Measurements from ENCODE around the gene VEZF1. TPM values are rescaled to one million over a fixed set of nuclear protein-coding genes. Genes with fewer than 3 reads are reported as not detected.

The VEZF1 gene
- total RNA-seq, 1 experiment from 2014 or later = 77.7 TPM

DNA sequence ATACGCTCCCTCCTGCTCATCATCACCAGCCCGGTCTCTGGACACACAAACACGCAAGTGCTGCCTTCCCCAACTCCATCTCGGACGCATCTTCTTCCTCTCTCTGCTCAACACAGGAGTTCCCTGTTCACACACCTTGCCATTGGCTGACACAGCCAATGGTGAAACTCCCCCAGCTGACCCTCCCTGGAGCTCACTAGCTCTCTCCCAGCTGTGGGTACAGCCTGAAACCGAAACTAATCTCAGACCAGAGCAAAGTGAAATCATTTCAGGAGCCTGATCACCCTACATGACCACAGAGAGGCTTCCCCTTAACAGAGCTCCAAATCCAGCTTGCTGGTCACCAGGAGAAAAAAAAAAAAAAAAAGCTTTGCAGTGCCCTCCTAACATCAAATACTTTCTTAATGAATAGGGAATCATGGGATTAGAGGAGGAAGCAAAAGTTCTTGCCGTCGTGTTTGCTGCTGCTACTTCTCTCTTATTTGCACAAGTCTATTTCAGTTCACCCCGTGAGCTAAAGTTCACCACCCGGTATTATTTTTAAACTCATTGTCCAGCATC, 41.2 kb downstream of the VEZF1 start:
- BruUV-seq (replicated peaks) = no TSS peak
- no peak for DNase-seq (ENCODE audit: low spot score)
- H3K27ac ChIP-seq (ENCODE audit: low read depth, low read length, poor library complexity, severe bottlenecking) = peak overlapping the region; percentile 55
- H3K9me3 ChIP-seq (ENCODE audit: low read depth, low read length, poor library complexity, severe bottlenecking) = no peaks in the 10 kb centered on the region
- no peaks in the 10 kb centered on the region for H3K27me3 ChIP-seq (replicated peaks; ENCODE audit: insufficient read depth, low read depth, low read length, poor library complexity)
- intact Hi-C loops (cut with micrococcal nuclease; ENCODE audit: unreplicated experiment) = no loop called here
- TF ChIP-seq, protein P1, sequence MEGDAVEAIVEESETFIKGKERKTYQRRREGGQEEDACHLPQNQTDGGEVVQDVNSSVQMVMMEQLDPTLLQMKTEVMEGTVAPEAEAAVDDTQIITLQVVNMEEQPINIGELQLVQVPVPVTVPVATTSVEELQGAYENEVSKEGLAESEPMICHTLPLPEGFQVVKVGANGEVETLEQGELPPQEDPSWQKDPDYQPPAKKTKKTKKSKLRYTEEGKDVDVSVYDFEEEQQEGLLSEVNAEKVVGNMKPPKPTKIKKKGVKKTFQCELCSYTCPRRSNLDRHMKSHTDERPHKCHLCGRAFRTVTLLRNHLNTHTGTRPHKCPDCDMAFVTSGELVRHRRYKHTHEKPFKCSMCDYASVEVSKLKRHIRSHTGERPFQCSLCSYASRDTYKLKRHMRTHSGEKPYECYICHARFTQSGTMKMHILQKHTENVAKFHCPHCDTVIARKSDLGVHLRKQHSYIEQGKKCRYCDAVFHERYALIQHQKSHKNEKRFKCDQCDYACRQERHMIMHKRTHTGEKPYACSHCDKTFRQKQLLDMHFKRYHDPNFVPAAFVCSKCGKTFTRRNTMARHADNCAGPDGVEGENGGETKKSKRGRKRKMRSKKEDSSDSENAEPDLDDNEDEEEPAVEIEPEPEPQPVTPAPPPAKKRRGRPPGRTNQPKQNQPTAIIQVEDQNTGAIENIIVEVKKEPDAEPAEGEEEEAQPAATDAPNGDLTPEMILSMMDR (conservative IDR thresholded peaks at IDR 0.05; ENCODE audit: low read depth, low read length) = no peak
- no peak for TF ChIP-seq EZH2 (IDR thresholded peaks at IDR 0.05; ENCODE audit: borderline replicate concordance, low read depth, low read length, poor library complexity, severe bottlenecking)
- peak overlapping the region; percentile 5 for H3K4me3 ChIP-seq (ENCODE audit: low read depth, low read length, poor library complexity, severe bottlenecking)
- no peaks in the 10 kb centered on the region for H3K36me3 ChIP-seq (ENCODE audit: insufficient read depth, low read length, poor library complexity, severe bottlenecking)
- H3K4me1 ChIP-seq (ENCODE audit: insufficient read depth, low read length, poor library complexity, severe bottlenecking) = peaks cover 86% of the 10 kb centered on the region
- CTCF ChIA-PET = interaction anchor here (0.6 to 1.0 kb wide), 2 partner anchors 25 to 72 kb away, joined by 4 to 10 read pairs; no protein-coding TSS in a partner anchor
- POLR2A ChIA-PET (ENCODE audit: low non-redundant PET) = interaction anchor here (0.6 kb wide), 1 partner anchor 24 kb away, joined by 3 read pairs; no protein-coding TSS in a partner anchor

DNA sequence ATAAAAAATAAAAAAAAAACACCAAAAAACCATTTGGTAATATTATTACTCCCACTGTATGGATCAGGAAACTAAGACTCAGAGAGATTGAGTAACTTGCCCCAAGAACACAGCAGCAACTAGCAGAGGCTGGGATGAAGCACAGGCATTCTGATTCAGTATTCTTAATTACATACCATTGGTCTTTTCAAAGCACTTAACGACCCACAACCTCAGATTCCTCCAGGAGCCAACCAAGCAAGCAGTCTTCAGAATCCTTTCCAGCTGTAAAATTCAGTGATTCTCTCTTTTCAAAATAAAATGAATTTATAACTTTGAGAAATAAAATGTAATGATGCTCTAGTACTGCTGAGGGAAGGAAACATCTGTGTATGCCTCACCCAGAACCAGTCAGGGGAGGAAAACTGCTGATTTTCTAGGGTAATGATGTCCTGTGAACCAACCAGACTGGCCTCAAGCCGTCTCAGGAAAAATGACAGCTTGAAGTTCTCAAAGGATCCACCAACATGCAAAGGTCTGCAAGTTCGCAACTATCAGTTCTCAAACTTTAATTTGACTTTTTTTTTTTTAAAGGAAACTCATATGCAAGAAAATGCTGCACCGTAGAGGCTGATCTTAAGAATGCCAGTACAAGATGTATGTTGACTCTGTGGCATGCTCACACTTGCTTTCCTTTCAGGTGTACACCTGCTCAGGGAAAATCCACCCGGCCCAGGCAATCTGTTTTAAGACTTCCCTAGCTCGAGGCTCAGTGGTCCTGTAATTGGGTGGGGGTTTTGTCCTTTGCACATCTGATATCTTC, 41.9 kb downstream of the VEZF1 start:
- no peak for TF ChIP-seq EZH2 (IDR thresholded peaks at IDR 0.05; ENCODE audit: borderline replicate concordance, low read depth, low read length, poor library complexity, severe bottlenecking)
- TF ChIP-seq, protein P1 (conservative IDR thresholded peaks at IDR 0.05; ENCODE audit: low read depth, low read length) = no peak
- no peaks in the 10 kb centered on the region for H3K36me3 ChIP-seq (ENCODE audit: insufficient read depth, low read length, poor library complexity, severe bottlenecking)
- H3K27ac ChIP-seq (ENCODE audit: low read depth, low read length, poor library complexity, severe bottlenecking) = peak overlapping the region; percentile 55
- DNase-seq (ENCODE audit: low spot score) = no peak
- H3K4me1 ChIP-seq (ENCODE audit: insufficient read depth, low read length, poor library complexity, severe bottlenecking) = peaks cover 86% of the 10 kb centered on the region
- H3K27me3 ChIP-seq (replicated peaks; ENCODE audit: insufficient read depth, low read depth, low read length, poor library complexity) = no peaks in the 10 kb centered on the region
- no peaks in the 10 kb centered on the region for H3K9me3 ChIP-seq (ENCODE audit: low read depth, low read length, poor library complexity, severe bottlenecking)
- peak overlapping the region; percentile 5 for H3K4me3 ChIP-seq (ENCODE audit: low read depth, low read length, poor library complexity, severe bottlenecking)
- BruUV-seq (replicated peaks) = no TSS peak
- POLR2A ChIA-PET (ENCODE audit: low non-redundant PET) = interaction anchor here (0.6 kb wide), 1 partner anchor 25 kb away, joined by 3 read pairs; no protein-coding TSS in a partner anchor
- intact Hi-C loops (cut with micrococcal nuclease; ENCODE audit: unreplicated experiment) = no loop called here
- CTCF ChIA-PET = interaction anchor here (1.0 kb wide), 1 partner anchor 72 kb away, joined by 10 read pairs; no protein-coding TSS in a partner anchor

- Histone ChIP-seq H3K9me3 (ENCODE audit: low read depth, low read length, poor library complexity, severe bottlenecking) (no peaks in the 10 kb centered on the region), H3K4me3 (ENCODE audit: low read depth, low read length, poor library complexity, severe bottlenecking) (no peak overlapping the region), H3K27ac (ENCODE audit: low read depth, low read length, poor library complexity, severe bottlenecking) (peak overlapping the region; percentile 6), H3K36me3 (ENCODE audit: insufficient read depth, low read length, poor library complexity, severe bottlenecking) (no peaks in the 10 kb centered on the region), H3K27me3 (replicated peaks; ENCODE audit: insufficient read depth, low read depth, low read length, poor library complexity) (no peaks in the 10 kb centered on the region), H3K4me1 (ENCODE audit: insufficient read depth, low read length, poor library complexity, severe bottlenecking) (peaks cover 86% of the 10 kb centered on the region)
- ChIA-PET POLR2A (ENCODE audit: low non-redundant PET) (no interaction called here), CTCF (no interaction called here)
- intact Hi-C loops (cut with micrococcal nuclease; ENCODE audit: unreplicated experiment) = no loop called here
- TF ChIP-seq, protein P1 (conservative IDR thresholded peaks at IDR 0.05; ENCODE audit: low read depth, low read length) = no peak
- TF ChIP-seq EZH2 (IDR thresholded peaks at IDR 0.05; ENCODE audit: borderline replicate concordance, low read depth, low read length, poor library complexity, severe bottlenecking) = no peak
- DNase-seq (ENCODE audit: low spot score) = no peak
- no TSS peak for BruUV-seq (replicated peaks)
Observed at GRCh38 chr17:57944908-57945307, 43.1 kb downstream of the VEZF1 start.

All from A673 (cell line).